K562 (cell line): ENCODE measurements around the gene DALRD3. TPM values are rescaled to one million over a fixed set of nuclear protein-coding genes. Genes with fewer than 3 reads are reported as not detected.

Experiments used
- CEBPG ChIP-seq, 3 experiments: fragments of 200-800 bp in 1 of 3; sonication (Bioruptor generic) in 1 of 3; sonication (generic) in 1 of 3; formaldehyde crosslinking in 1 of 3; IDR thresholded peaks in 2 of 3; conservative IDR thresholded peaks in 1 of 3; 2 replicates each; pipeline versions ENCODE4 v1.6.1 to v1.8.0; 2016 to 2022; ENCODE audit warnings: missing compliant biosample characterization in 2 of 3, missing genetic modification characterization in 2 of 3, mild to moderate bottlenecking in 1 of 3, missing genetic modification reagents in 1 of 3
- CHD1 ChIP-seq: fragments of 200-600 bp; sonication (generic); IDR thresholded peaks from one replicate; pipeline ENCODE4 v1.6.1; 2012; ENCODE audit warnings: mild to moderate bottlenecking, moderate library complexity, low read length, inconsistent platforms
- CHD2 ChIP-seq: IDR thresholded peaks from 2 replicates; pipeline ENCODE4 v1.6.1; 2011; ENCODE audit warnings: low read depth, low read length
- DACH1 ChIP-seq: fragments of 450-650 bp; IDR thresholded peaks from 2 replicates; pipeline ENCODE4 v1.6.1; 2018; ENCODE audit not compliant: partially characterized antibody
- ESRRA ChIP-seq: fragments of 450-650 bp; IDR thresholded peaks from 2 replicates; pipeline ENCODE4 v1.6.1; 2014; ENCODE audit warnings: low read depth, mild to moderate bottlenecking, moderate library complexity, borderline replicate concordance
- FOXJ3 ChIP-seq: sonication (generic); formaldehyde crosslinking; IDR thresholded peaks from 2 replicates; pipeline ENCODE4 v1.4.0; 2020; ENCODE audit warnings: mild to moderate bottlenecking, missing genetic modification reagents
- HIVEP1 ChIP-seq: fragments of 250-450 bp; sonication (Bioruptor Pico); IDR thresholded peaks from 2 replicates; pipeline ENCODE4 v1.4.0; 2020; ENCODE audit warnings: mild to moderate bottlenecking
- HNRNPL ChIP-seq: fragments of 200-400 bp; formaldehyde crosslinking; IDR thresholded peaks from 2 replicates; pipeline ENCODE4 v1.6.1; 2017; ENCODE audit warnings: low read depth, mild to moderate bottlenecking, low read length
- KDM2B ChIP-seq: fragments of 250-450 bp; sonication (Bioruptor Pico); IDR thresholded peaks from 2 replicates; pipeline ENCODE4 v1.8.0; 2021; ENCODE audit warnings: mild to moderate bottlenecking, moderate library complexity
- PCBP2 ChIP-seq: fragments of 200-400 bp; formaldehyde crosslinking; IDR thresholded peaks from 2 replicates; pipeline ENCODE4 v1.6.1; 2018; ENCODE audit warnings: low read length, low read depth, mild to moderate bottlenecking, moderate library complexity; ENCODE audit not compliant: poor library complexity, severe bottlenecking
- POLR3G ChIP-seq: IDR thresholded peaks from 2 replicates; pipeline ENCODE4 v1.6.1; 2011; ENCODE audit not compliant: insufficient read length, insufficient replicate concordance; ENCODE audit errors: extremely low read depth
- RBBP5 ChIP-seq: fragments of 200-600 bp; sonication (generic); IDR thresholded peaks from 2 replicates; pipeline ENCODE4 v1.6.1; 2012; ENCODE audit warnings: borderline replicate concordance, mild to moderate bottlenecking, low read length, control low read depth, inconsistent platforms; ENCODE audit not compliant: insufficient read depth, poor library complexity, severe bottlenecking
- RBM15 ChIP-seq: fragments of 200-400 bp; formaldehyde crosslinking; IDR thresholded peaks from 2 replicates; pipeline ENCODE4 v1.6.1; 2018; ENCODE audit warnings: mild to moderate bottlenecking, low read length, moderate library complexity; ENCODE audit not compliant: insufficient read depth
- ZBED1 ChIP-seq: IDR thresholded peaks from 2 replicates; pipeline ENCODE4 v1.6.1; 2014
- ZNF407 ChIP-seq: fragments of 450-650 bp; IDR thresholded peaks from 2 replicates; pipeline ENCODE4 v1.6.1; 2016; ENCODE audit warnings: low read depth
- ZNF79 ChIP-seq: fragments of 250-450 bp; sonication (Bioruptor Pico); IDR thresholded peaks from 2 replicates; pipeline ENCODE4 v1.4.0; 2020; ENCODE audit warnings: low read depth, mild to moderate bottlenecking, moderate library complexity
- polyA plus RNA-seq, 8 experiments: library from polyadenylated mRNA; depleted of rRNA in 4 of 8; stranded (reverse) in 5 of 8; unstranded in 3 of 8; fragments of >200 nt; fragmentation: Nextera tagmentation in 2 of 8; fragmentation: Illumina TruSeq in 1 of 8; extraction: Ambion mirVana in 2 of 8; extraction: Trizol in 1 of 8; gene quantifications; 2 replicates each; pipeline versions ENCODE4 v1.2.1 to v1.2.3, GENCODE V29; 2011 to 2014; ENCODE audit warnings: inconsistent platforms in 1 of 8, missing spikeins in 1 of 8
- total RNA-seq, 7 experiments: library from RNA; depleted of rRNA in 6 of 7; stranded (reverse); fragments of >200 nt in 6 of 7; fragmentation: Illumina TruSeq in 2 of 7; extraction: Trizol in 2 of 7; gene quantifications; 2 replicates each; pipeline versions ENCODE4 v1.2.1 to v1.2.3, GENCODE V29; 2011 to 2021; ENCODE audit warnings: low replicate concordance in 1 of 7
- TF ChIP-seq, protein P1 (sequence below): fragments of 250-450 bp; sonication (Bioruptor Pico); IDR thresholded peaks from 2 replicates; pipeline ENCODE4 v1.5.0; 2021

Gene DALRD3
- total and polyA plus RNA-seq, 9 of the 15 experiments (the other 6 are each of a cell fraction or from before 2014, with no cell fraction given), result 6.6 to 31.3 (median 14.4) TPM

DNA sequence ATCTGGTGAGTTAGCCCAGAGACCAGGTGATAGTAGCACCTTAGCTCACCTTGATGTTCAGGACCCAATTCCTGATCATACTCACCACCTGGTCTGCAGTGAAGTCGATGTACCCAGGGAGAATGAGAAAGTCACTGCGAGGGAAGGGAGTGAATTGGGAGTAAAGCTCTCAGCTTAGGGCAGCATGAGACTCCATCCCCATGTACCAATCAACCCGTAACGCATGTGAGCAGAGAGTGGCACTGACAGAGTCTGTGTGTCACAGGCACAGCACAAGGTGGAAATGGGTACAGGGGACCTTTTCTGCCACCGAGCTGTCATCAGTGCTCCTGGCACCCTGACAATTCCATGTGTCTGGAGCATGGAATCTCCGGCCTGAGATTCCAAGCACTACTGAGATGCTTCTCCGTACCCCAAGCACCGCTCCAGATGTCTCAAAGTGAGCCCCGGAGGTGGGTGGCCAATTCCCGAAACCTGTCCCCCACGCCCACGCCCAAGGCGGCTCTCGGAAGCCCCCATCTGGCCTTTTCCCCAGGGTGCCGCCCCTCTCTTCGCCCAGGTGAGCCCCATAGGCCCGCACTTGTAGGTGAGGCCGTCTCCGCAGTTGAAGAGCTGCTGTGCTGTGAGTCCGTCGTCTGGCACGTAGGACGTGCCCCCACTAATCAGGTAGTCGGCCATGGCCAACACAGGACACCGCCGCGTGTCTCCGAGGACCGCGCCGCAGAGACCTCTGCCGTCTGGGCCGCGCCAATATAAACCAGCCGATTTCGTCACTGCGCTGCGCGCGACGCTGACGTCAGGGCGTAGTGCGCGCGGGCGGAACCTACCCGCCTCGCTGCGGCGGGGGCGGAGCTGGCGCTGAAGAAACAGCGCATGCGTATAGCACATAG, 10.5 kb upstream of the DALRD3 start, which contains the start of gene IMPDH2 (continued):
- no peak for TF ChIP-seq ZNF407
- TF ChIP-seq ZBED1, result no peak
- TF ChIP-seq DACH1, result no peak
- TF ChIP-seq KDM2B (CRISPR knock-in tag), result no peak
- peak; percentile 90 for TF ChIP-seq CEBPG (CRISPR knock-in tag; IDR thresholded peaks at IDR 0.05)
- TF ChIP-seq CEBPG (tag; conservative IDR thresholded peaks at IDR 0.05 in 1 of 2, IDR thresholded peaks at IDR 0.05 in 1 of 2), result peak; percentile 63 to 84
- TF ChIP-seq HNRNPL, result no peak
- no peak for TF ChIP-seq CHD1
- TF ChIP-seq, protein P1, sequence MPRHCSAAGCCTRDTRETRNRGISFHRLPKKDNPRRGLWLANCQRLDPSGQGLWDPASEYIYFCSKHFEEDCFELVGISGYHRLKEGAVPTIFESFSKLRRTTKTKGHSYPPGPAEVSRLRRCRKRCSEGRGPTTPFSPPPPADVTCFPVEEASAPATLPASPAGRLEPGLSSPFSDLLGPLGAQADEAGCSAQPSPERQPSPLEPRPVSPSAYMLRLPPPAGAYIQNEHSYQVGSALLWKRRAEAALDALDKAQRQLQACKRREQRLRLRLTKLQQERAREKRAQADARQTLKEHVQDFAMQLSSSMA, result 0 out of 2 replicates have a peak, but pooled peaks have one; percentile 61
- no peak for TF ChIP-seq POLR3G
- 0 out of 2 replicates have a peak, but pooled peaks have one; percentile 24 for TF ChIP-seq CHD2
- no peak for TF ChIP-seq FOXJ3 (CRISPR knock-in tag)
- TF ChIP-seq RBBP5, result peak; percentile 47
- no peak for TF ChIP-seq HIVEP1
- TF ChIP-seq ESRRA, result peak; percentile 70; the same call in 1 of the 2 replicates
- TF ChIP-seq RBM15, result no peak
- no peak for TF ChIP-seq PCBP2
- no peak for TF ChIP-seq ZNF79
